ENCODE results near the gene CABCOCO1.

DNA sequence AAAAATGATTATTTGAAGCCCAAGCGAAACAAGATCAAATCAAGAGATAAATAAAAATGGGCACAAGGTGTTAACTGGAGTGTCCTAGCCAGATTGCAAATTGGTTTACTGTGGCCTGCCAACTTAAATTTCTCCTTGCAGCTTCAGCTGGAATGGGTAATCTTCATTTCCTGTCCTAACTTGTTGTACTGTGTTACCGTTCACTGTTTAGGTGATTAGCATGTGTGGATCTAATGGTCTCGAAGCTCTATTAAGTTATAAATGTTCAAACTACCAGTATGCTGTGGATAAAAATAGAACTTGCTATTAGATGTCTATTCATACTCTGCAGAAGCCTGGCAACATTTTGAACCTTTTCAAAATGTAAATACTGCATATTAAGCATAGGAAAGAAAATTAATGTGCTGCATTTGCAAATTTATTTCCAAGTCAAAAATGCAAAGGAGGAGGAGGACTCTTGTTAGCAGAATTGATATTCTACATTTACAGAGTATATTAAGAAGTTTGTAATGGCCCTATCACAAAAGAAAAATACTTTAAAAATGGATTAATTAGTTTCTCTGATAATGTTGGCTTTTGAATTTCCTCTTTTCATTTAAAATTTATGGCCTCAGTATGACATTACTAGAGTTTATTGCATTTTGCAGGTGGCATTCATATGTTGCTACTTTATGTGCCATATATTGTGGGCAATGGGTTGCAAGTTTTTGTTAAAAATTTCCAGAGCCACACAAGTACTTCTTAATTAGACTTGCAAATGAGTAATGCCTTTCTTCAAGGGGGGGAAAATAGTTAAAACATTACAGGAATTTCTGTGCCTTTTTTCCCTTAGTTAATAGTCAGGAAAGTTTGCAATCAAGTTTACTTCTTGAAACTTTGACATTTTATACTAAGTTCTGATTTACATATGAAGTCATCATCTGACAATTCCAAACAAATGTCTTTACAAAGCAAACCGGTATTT is 92.1 kb downstream of the CABCOCO1 start:
- TF ChIP-seq POLR2A (conservative IDR thresholded peaks at IDR 0.05) (no peak), JUND (IDR thresholded peaks at IDR 0.05; ENCODE audit: borderline replicate concordance, low read depth, low read length) (no peak), JUND (tag; IDR thresholded peaks at IDR 0.05; ENCODE audit: borderline replicate concordance, low read depth, low read length) (no peak), EZH2 (IDR thresholded peaks at IDR 0.05; ENCODE audit: borderline replicate concordance, low read depth, low read length) (no peak), BDP1 (IDR thresholded peaks at IDR 0.05; ENCODE audit: insufficient read depth, insufficient read length) (no peak)
- TF ChIP-seq, protein P1, sequence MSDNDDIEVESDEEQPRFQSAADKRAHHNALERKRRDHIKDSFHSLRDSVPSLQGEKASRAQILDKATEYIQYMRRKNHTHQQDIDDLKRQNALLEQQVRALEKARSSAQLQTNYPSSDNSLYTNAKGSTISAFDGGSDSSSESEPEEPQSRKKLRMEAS (CRISPR knock-in tag; IDR thresholded peaks at IDR 0.05), result no peak
- TF ChIP-seq, protein P2, sequence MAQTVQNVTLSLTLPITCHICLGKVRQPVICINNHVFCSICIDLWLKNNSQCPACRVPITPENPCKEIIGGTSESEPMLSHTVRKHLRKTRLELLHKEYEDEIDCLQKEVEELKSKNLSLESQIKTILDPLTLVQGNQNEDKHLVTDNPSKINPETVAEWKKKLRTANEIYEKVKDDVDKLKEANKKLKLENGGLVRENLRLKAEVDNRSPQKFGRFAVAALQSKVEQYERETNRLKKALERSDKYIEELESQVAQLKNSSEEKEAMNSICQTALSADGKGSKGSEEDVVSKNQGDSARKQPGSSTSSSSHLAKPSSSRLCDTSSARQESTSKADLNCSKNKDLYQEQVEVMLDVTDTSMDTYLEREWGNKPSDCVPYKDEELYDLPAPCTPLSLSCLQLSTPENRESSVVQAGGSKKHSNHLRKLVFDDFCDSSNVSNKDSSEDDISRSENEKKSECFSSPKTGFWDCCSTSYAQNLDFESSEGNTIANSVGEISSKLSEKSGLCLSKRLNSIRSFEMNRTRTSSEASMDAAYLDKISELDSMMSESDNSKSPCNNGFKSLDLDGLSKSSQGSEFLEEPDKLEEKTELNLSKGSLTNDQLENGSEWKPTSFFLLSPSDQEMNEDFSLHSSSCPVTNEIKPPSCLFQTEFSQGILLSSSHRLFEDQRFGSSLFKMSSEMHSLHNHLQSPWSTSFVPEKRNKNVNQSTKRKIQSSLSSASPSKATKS (CRISPR knock-in tag; IDR thresholded peaks at IDR 0.05), result no peak
- TF ChIP-seq, protein P3, sequence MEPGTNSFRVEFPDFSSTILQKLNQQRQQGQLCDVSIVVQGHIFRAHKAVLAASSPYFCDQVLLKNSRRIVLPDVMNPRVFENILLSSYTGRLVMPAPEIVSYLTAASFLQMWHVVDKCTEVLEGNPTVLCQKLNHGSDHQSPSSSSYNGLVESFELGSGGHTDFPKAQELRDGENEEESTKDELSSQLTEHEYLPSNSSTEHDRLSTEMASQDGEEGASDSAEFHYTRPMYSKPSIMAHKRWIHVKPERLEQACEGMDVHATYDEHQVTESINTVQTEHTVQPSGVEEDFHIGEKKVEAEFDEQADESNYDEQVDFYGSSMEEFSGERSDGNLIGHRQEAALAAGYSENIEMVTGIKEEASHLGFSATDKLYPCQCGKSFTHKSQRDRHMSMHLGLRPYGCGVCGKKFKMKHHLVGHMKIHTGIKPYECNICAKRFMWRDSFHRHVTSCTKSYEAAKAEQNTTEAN (CRISPR knock-in tag; IDR thresholded peaks at IDR 0.05), result no peak

All from K562 (cell line).